KMS-11 (cell line): ENCODE data around the gene KDELR1.
"Not testable (repeated sequence)": the region's sequence is repeated elsewhere in the genome, so short reads cannot be mapped to it uniquely, and the experiment has no call there.

Experiments used
- H2AFZ ChIP-seq: fragments of 200-600 bp; sonication (generic); 2 replicates; pipeline ENCODE4 v1.6.1; 2016; ENCODE audit warnings: antibody characterized with exemption, mixed run types, low read depth
- H3K27ac ChIP-seq: fragments of 200-600 bp; sonication (generic); 2 replicates; pipeline ENCODE4 v1.6.1; 2016; ENCODE audit warnings: mild to moderate bottlenecking, mixed run types
- H3K27me3 ChIP-seq: fragments of 200-600 bp; sonication (generic); 2 replicates; pipeline ENCODE4 v1.6.1; 2017; ENCODE audit warnings: mild to moderate bottlenecking, low read depth, mixed run types, moderate library complexity; ENCODE audit not compliant: insufficient read depth
- H3K36me3 ChIP-seq: fragments of 200-600 bp; sonication (generic); 2 replicates; pipeline ENCODE4 v1.6.1; 2017; ENCODE audit warnings: mild to moderate bottlenecking, mixed run types; ENCODE audit not compliant: insufficient read depth
- H3K4me1 ChIP-seq: fragments of 200-600 bp; sonication (generic); 2 replicates; pipeline ENCODE4 v1.6.1; 2016; ENCODE audit warnings: mild to moderate bottlenecking, low read depth, mixed run types; ENCODE audit not compliant: poor library complexity, severe bottlenecking
- H3K4me2 ChIP-seq: fragments of 200-600 bp; sonication (generic); 2 replicates; pipeline ENCODE4 v1.7.0; 2016; ENCODE audit warnings: mild to moderate bottlenecking, mixed run types
- H3K4me3 ChIP-seq: fragments of 200-600 bp; sonication (generic); IDR thresholded peaks from 2 replicates; pipeline ENCODE4 v1.6.1; 2017; ENCODE audit warnings: low read depth, low read length, mixed read lengths; ENCODE audit not compliant: insufficient read depth
- H3K79me2 ChIP-seq: fragments of 200-600 bp; sonication (generic); 2 replicates; pipeline ENCODE4 v1.6.1; 2016; ENCODE audit warnings: low read depth, mixed run types; ENCODE audit not compliant: insufficient read depth
- H3K9ac ChIP-seq: fragments of 200-600 bp; sonication (generic); 2 replicates; pipeline ENCODE4 v1.6.1; 2016; ENCODE audit warnings: mild to moderate bottlenecking, mixed run types
- H4K20me1 ChIP-seq: fragments of 200-600 bp; sonication (generic); 2 replicates; pipeline ENCODE4 v1.6.1; 2016; ENCODE audit warnings: mild to moderate bottlenecking, mixed run types; ENCODE audit not compliant: insufficient read depth
- CTCF ChIP-seq: fragments of 200-600 bp; sonication (generic); conservative IDR thresholded peaks from 2 replicates; pipeline ENCODE4 v1.6.1; 2017; ENCODE audit warnings: low read depth, mild to moderate bottlenecking, antibody characterized with exemption, low read length, moderate library complexity, mixed read lengths

Gene KDELR1

GRCh38 chr19:48372904-48373303 is 18.4 kb downstream of the KDELR1 start:
- Histone ChIP-seq H3K36me3 (no peaks in the 10 kb centered on the region), H3K4me1 (peaks cover 59% of the 10 kb centered on the region), H3K4me2 (peak overlapping the region; percentile 59; the same call in 1 of the 2 replicates), H2AFZ (peak overlapping the region; percentile 41), H3K9ac (peak overlapping the region; percentile 1; the same call in 1 of the 2 replicates), H4K20me1 (no peaks in the 10 kb centered on the region), H3K79me2 (no peaks in the 10 kb centered on the region), H3K27me3 (no peaks in the 10 kb centered on the region), H3K27ac (peak overlapping the region; percentile 10; the same call in 1 of the 2 replicates), H3K4me3 (no peak overlapping the region)
- TF ChIP-seq CTCF = no peak

- H4K20me1 ChIP-seq, H3K36me3 ChIP-seq, H2AFZ ChIP-seq, H3K9ac ChIP-seq, H3K27ac ChIP-seq, H3K4me3 ChIP-seq, H3K27me3 ChIP-seq, H3K79me2 ChIP-seq, H3K4me2 ChIP-seq: not testable (repeated sequence)
- H3K4me1 ChIP-seq = peaks cover 48% of the 10 kb centered on the region
Measured at GRCh38 chr19:48371771-48372170, 19.6 kb downstream of the KDELR1 start.

- no peaks in the 10 kb centered on the region for H3K79me2 ChIP-seq
- H2AFZ ChIP-seq = no peak overlapping the region
- no peak for TF ChIP-seq CTCF
- H4K20me1 ChIP-seq = no peaks in the 10 kb centered on the region
- no peak overlapping the region for H3K4me2 ChIP-seq
- no peak overlapping the region for H3K27ac ChIP-seq
- no peak overlapping the region for H3K4me3 ChIP-seq
- no peaks in the 10 kb centered on the region for H3K27me3 ChIP-seq
- H3K4me1 ChIP-seq = peaks cover 44% of the 10 kb centered on the region
- H3K9ac ChIP-seq = no peak overlapping the region
- H3K36me3 ChIP-seq = no peaks in the 10 kb centered on the region
Measured at GRCh38 chr19:48371367-48371766, 20.0 kb downstream of the KDELR1 start.

GRCh38 chr19:48370955-48371354 is 20.4 kb downstream of the KDELR1 start:
- Histone ChIP-seq H3K4me1 (peaks cover 39% of the 10 kb centered on the region), H2AFZ (no peak overlapping the region), H3K4me3 (no peak overlapping the region), H4K20me1 (no peaks in the 10 kb centered on the region), H3K27ac (no peak overlapping the region), H3K27me3 (no peaks in the 10 kb centered on the region), H3K36me3 (no peaks in the 10 kb centered on the region), H3K9ac (no peak overlapping the region), H3K4me2 (no peak overlapping the region), H3K79me2 (no peaks in the 10 kb centered on the region)
- no peak for TF ChIP-seq CTCF

- H3K27me3 ChIP-seq = no peaks in the 10 kb centered on the region
- no peak overlapping the region for H3K9ac ChIP-seq
- no peaks in the 10 kb centered on the region for H3K36me3 ChIP-seq
- no peaks in the 10 kb centered on the region for H3K79me2 ChIP-seq
- TF ChIP-seq CTCF = no peak
- no peak overlapping the region for H3K27ac ChIP-seq
- peaks cover 33% of the 10 kb centered on the region for H3K4me1 ChIP-seq
- H3K4me2 ChIP-seq = no peak overlapping the region
- H3K4me3 ChIP-seq = no peak overlapping the region
- H2AFZ ChIP-seq = no peak overlapping the region
- no peaks in the 10 kb centered on the region for H4K20me1 ChIP-seq
Measured at GRCh38 chr19:48368936-48369335, 22.4 kb downstream of the KDELR1 start.
